Measurements from ENCODE around the gene SLAIN1. TPM values are rescaled to one million over a fixed set of nuclear protein-coding genes. Genes with fewer than 3 reads are reported as not detected.

SLAIN1 gene
- total and polyA plus RNA-seq, 2 of the 13 experiments (the other 11 are each of a cell fraction or from before 2014, with no cell fraction given): 1.2 to 4.5 TPM

DNA sequence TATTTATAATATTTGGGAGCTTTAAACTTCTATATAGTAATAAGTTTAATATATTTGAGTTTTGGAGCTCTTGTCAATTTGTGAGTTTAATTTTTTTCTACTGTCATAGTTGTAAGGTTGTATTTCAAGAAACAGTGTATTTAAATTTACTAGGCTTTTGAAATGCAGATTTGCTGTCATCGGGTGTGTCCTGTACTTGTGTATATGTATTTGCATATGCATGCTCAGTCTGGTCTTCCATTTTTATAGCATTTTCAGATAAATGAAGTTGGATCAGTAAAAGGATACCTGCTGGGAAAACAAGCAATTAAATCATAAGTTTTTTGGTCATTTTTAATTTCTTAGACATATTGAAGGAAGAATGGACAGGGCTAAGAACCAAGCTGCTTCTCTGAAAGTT is 33.1 kb downstream of the SLAIN1 start:
- Histone ChIP-seq H3K27ac (ENCODE audit: extremely low read length, insufficient read depth, low read length) (no peak overlapping the region), H3K36me3 (replicated peaks in 1 of 2; ENCODE audit: control insufficient read depth in 1 of 2, insufficient read depth in 2 of 2, low read length in 2 of 2) (no peaks in the 10 kb centered on the region), H3K4me2 (ENCODE audit: low read depth, low read length) (no peak overlapping the region), H3K9me3 (ENCODE audit: low read length) (no peaks in the 10 kb centered on the region), H3K27me3 (ENCODE audit: control insufficient read depth in 1 of 2, insufficient read depth in 2 of 2, low read length in 2 of 2) (no peaks in the 10 kb centered on the region), H3K9ac (ENCODE audit: insufficient read depth, low read depth, low read length) (no peak overlapping the region), H3K4me1 (ENCODE audit: insufficient read depth, low read length) (no peaks in the 10 kb centered on the region), H2AFZ (ENCODE audit: low read length) (no peak overlapping the region), H3K4me3 (replicated peaks in 1 of 3; ENCODE audit: insufficient read depth in 1 of 3, low read depth in 2 of 3, low read length in 3 of 3) (no peak overlapping the region), H3K79me2 (ENCODE audit: insufficient read depth, low read length) (no peaks in the 10 kb centered on the region), H4K20me1 (ENCODE audit: insufficient read depth, low read length) (no peaks in the 10 kb centered on the region)
- ChIA-PET CTCF (ENCODE audit: low intra/inter-chr PET ratio, low total read pairs) (no interaction called here), POLR2A (no interaction called here)
- TF ChIP-seq, protein P1, sequence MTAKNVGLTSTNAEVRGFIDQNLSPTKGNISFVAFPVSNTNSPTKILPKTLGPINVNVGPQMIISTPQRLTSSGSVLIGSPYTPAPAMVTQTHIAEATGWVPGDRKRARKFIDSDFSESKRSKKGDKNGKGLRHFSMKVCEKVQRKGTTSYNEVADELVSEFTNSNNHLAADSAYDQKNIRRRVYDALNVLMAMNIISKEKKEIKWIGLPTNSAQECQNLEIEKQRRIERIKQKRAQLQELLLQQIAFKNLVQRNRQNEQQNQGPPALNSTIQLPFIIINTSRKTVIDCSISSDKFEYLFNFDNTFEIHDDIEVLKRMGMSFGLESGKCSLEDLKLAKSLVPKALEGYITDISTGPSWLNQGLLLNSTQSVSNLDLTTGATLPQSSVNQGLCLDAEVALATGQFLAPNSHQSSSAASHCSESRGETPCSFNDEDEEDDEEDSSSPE (CRISPR knock-in tag; IDR thresholded peaks at IDR 0.05): no peak
- TF ChIP-seq, protein P2, sequence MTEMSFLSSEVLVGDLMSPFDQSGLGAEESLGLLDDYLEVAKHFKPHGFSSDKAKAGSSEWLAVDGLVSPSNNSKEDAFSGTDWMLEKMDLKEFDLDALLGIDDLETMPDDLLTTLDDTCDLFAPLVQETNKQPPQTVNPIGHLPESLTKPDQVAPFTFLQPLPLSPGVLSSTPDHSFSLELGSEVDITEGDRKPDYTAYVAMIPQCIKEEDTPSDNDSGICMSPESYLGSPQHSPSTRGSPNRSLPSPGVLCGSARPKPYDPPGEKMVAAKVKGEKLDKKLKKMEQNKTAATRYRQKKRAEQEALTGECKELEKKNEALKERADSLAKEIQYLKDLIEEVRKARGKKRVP (CRISPR knock-in tag; IDR thresholded peaks at IDR 0.05): no peak
- no peak for TF ChIP-seq NR2F6 (IDR thresholded peaks at IDR 0.05)
- TF ChIP-seq NR2F6 (CRISPR knock-in tag; IDR thresholded peaks at IDR 0.05): no peak
- no peak for TF ChIP-seq FOXA3 (CRISPR knock-in tag; IDR thresholded peaks at IDR 0.05)
- no peak for TF ChIP-seq ZNF143 (CRISPR knock-in tag; IDR thresholded peaks at IDR 0.05)
- TF ChIP-seq ZNF10 (CRISPR knock-in tag; IDR thresholded peaks at IDR 0.05; ENCODE audit: borderline replicate concordance, low read depth): no peak
- TF ChIP-seq ZNF589 (CRISPR knock-in tag; conservative IDR thresholded peaks at IDR 0.05): no peak
- TF ChIP-seq SNAPC2 (CRISPR knock-in tag; IDR thresholded peaks at IDR 0.05): no peak
- WGBS (ENCODE audit: low lambda C conversion rate): 100% methylated on average over 1 of the region's 1 CpG
- ATAC-seq (no peak), FAIRE-seq (no peak), DNase-seq (ENCODE audit: low spot score) (no peak)
- in situ Hi-C loops (cut with HindIII; ENCODE audit: extremely low pct_ligation_motif_present, low pct_unique_long_range_greater_than_20kb): no loop called here
- BruUV-seq (replicated peaks): no TSS peak
- intact Hi-C loops (cut with micrococcal nuclease; ENCODE audit: unreplicated experiment): no loop called here

Measured in HepG2 (cell line).